ENCODE measurements around the gene PCDHB16.
"Not testable (repeated sequence)": the region's sequence is repeated elsewhere in the genome, so short reads cannot be mapped to it uniquely, and the experiment has no call there.

DNA sequence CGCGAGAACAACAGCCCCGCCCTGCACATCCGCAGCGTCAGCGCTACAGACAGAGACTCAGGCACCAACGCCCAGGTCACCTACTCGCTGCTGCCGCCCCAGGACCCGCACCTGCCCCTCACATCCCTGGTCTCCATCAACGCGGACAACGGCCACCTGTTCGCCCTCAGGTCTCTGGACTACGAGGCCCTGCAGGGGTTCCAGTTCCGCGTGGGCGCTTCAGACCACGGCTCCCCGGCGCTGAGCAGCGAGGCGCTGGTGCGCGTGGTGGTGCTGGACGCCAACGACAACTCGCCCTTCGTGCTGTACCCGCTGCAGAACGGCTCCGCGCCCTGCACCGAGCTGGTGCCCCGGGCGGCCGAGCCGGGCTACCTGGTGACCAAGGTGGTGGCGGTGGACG lies 33.3 kb downstream of the PCDHB16 start:
- not testable (repeated sequence) for TF ChIP-seq CTCF (IDR thresholded peaks at IDR 0.05; ENCODE audit: low read depth, low read length, missing input control); RAD21 (IDR thresholded peaks at IDR 0.05); EGR1 (IDR thresholded peaks at IDR 0.05; ENCODE audit: low read depth in 2 of 2)
